HepG2 (cell line): ENCODE measurements around the gene ITGB6. TPM values are rescaled to one million over a fixed set of nuclear protein-coding genes. Genes with fewer than 3 reads are reported as not detected.
"Not testable (repeated sequence)": the region's sequence is repeated elsewhere in the genome, so short reads cannot be mapped to it uniquely, and the experiment has no call there.

ENCODE experiments used
- ATAC-seq: fragments of 200-7000 bp; cut with Tn5 transposase; 3 replicates; pipeline ENCODE4 v1.9.1; 2020; ENCODE audit warnings: mild to moderate bottlenecking, moderate library complexity
- BruUV-seq: library from RNA; stranded (reverse); fragments of 400-500 nt; replicated peaks from 2 replicates; lab custom pipeline; 2021; lab: Mats Ljungman, UMichigan
- CTCF ChIA-PET: fragments of 300-600 bp; formaldehyde crosslinking; extraction: SDS; loops from one replicate; lab custom pipeline; 2021; ENCODE audit warnings: low total read pairs, inconsistent platforms, low intra/inter-chr PET ratio; lab: Yijun Ruan, JAX
- POLR2A ChIA-PET: fragments of 350-600 bp; sonication (Branson Sonifier 250); formaldehyde crosslinking; loops from one replicate; lab custom pipeline; 2020; ENCODE audit warnings: antibody characterized with exemption, inconsistent platforms; lab: Yijun Ruan, JAX
- DNase-seq: peaks from one replicate; pipeline ENCODE4 v3.0.0-alpha.2; 2015; ENCODE audit warnings: low spot score
- FAIRE-seq: peaks from 3 replicates; lab custom pipeline; 2011; peaks lifted over from hg19 to GRCh38; lab: Jason Lieb, UNC
- H2AFZ ChIP-seq: one replicate; pipeline ENCODE4 v1.6.1; 2011; ENCODE audit warnings: low read length, inconsistent platforms
- H3K27ac ChIP-seq: fragments of 300-600 bp; 3 replicates; pipeline ENCODE4 v1.8.0; 2011; ENCODE audit warnings: mixed run types, mild to moderate bottlenecking, mixed read lengths, low read length, inconsistent platforms; ENCODE audit not compliant: insufficient read depth; ENCODE audit errors: extremely low read length
- H3K27me3 ChIP-seq, 2 experiments: fragments of 200-600 bp in 1 of 2; 2 replicates in 1 of 2; 3 replicates in 1 of 2; pipeline versions ENCODE4 v1.6.0 to v1.8.0; 2011; ENCODE audit warnings: low read length in 2 of 2, mild to moderate bottlenecking in 2 of 2, moderate library complexity in 2 of 2, inconsistent platforms in 1 of 2; ENCODE audit not compliant: insufficient read depth in 2 of 2, control insufficient read depth in 1 of 2
- H3K36me3 ChIP-seq, 2 experiments: fragments of 200-600 bp in 1 of 2; replicated peaks in 1 of 2; 2 replicates in 1 of 2; 3 replicates in 1 of 2; pipeline versions ENCODE4 v1.5.1 to v1.8.0; 2011; ENCODE audit warnings: low read length in 2 of 2, inconsistent platforms in 1 of 2; ENCODE audit not compliant: insufficient read depth in 2 of 2, control insufficient read depth in 1 of 2
- H3K4me1 ChIP-seq: 2 replicates; pipeline ENCODE4 v1.5.1; 2012; ENCODE audit warnings: low read length, inconsistent platforms; ENCODE audit not compliant: insufficient read depth
- H3K4me2 ChIP-seq: 2 replicates; pipeline ENCODE4 v1.6.0; 2011; ENCODE audit warnings: low read depth, low read length, inconsistent platforms
- H3K4me3 ChIP-seq, 3 experiments: fragments of 200-600 bp in 1 of 3; sonication (generic), shearing (Covaris generic) in 1 of 3; replicated peaks in 1 of 3; 2 replicates each; pipeline ENCODE4 v1.5.1; 2011 to 2016; ENCODE audit warnings: low read length in 3 of 3, inconsistent platforms in 2 of 3, low read depth in 2 of 3, mild to moderate bottlenecking in 2 of 3, control low read depth in 1 of 3, mixed read lengths in 1 of 3; ENCODE audit not compliant: insufficient read depth in 1 of 3
- H3K79me2 ChIP-seq: one replicate; pipeline ENCODE4 v1.6.1; 2011; ENCODE audit warnings: low read length, inconsistent platforms; ENCODE audit not compliant: insufficient read depth
- H3K9ac ChIP-seq: 2 replicates; pipeline ENCODE4 v1.6.0; 2011; ENCODE audit warnings: mild to moderate bottlenecking, low read depth, low read length, inconsistent platforms; ENCODE audit not compliant: insufficient read depth
- H3K9me3 ChIP-seq: 2 replicates; pipeline ENCODE4 v1.5.1; 2012; ENCODE audit warnings: mild to moderate bottlenecking, low read length
- H4K20me1 ChIP-seq: 2 replicates; pipeline ENCODE4 v1.6.0; 2011; ENCODE audit warnings: inconsistent platforms, mild to moderate bottlenecking, low read length, moderate library complexity; ENCODE audit not compliant: insufficient read depth
- CTCF ChIP-seq: sonication (generic); formaldehyde crosslinking; IDR thresholded peaks from 2 replicates; pipeline ENCODE4 v1.5.0; 2020; ENCODE audit warnings: mild to moderate bottlenecking, missing genetic modification reagents, moderate library complexity
- NCOR1 ChIP-seq: fragments of 200-600 bp; sonication (generic); IDR thresholded peaks from 2 replicates; pipeline ENCODE4 v1.7.0; 2017; ENCODE audit warnings: antibody characterized with exemption, low read length, borderline replicate concordance
- STAG1 ChIP-seq: sonication (generic); formaldehyde crosslinking; IDR thresholded peaks from 2 replicates; pipeline ENCODE4 v1.4.0; 2020; ENCODE audit warnings: missing genetic modification reagents
- ZNF749 ChIP-seq: sonication (generic); formaldehyde crosslinking; IDR thresholded peaks from 2 replicates; pipeline ENCODE4 v1.8.0; 2022; ENCODE audit warnings: mild to moderate bottlenecking, missing genetic modification reagents, moderate library complexity, borderline replicate concordance
- WGBS: methylation state at CpG from one replicate; pipeline ENCODE4 v1.1.6; 2017; ENCODE audit warnings: low lambda C conversion rate; 5-methylcytosine and 5-hydroxymethylcytosine counted together
- in situ Hi-C: cut with HindIII; loops from 2 replicates; pipeline ENCODE4 v1.10.0; 2017; ENCODE audit warnings: low pct_unique_long_range_greater_than_20kb; ENCODE audit not compliant: extremely low pct_ligation_motif_present
- intact Hi-C: fragments of 100-400 bp; cut with micrococcal nuclease; formaldehyde crosslinking; loops from one replicate; pipeline ENCODE4 v1.10.0; 2022; ENCODE audit not compliant: unreplicated experiment
- polyA plus RNA-seq, 8 experiments: library from polyadenylated mRNA; depleted of rRNA in 3 of 8; stranded (reverse) in 7 of 8; unstranded in 1 of 8; fragments of >200 nt; fragmentation: Illumina TruSeq in 4 of 8; extraction: Trizol in 4 of 8; gene quantifications; 2 replicates each; pipeline versions ENCODE4 v1.2.1 to v1.2.3, GENCODE V29; 2011 to 2016; ENCODE audit warnings: low read depth in 4 of 8, missing spikeins in 1 of 8, mixed read lengths in 1 of 8; ENCODE audit not compliant: insufficient read depth in 1 of 8
- total RNA-seq, 5 experiments: library from RNA; depleted of rRNA; stranded (reverse); fragments of >200 nt; fragmentation: Illumina TruSeq; extraction: Trizol; gene quantifications; 2 replicates each; pipeline ENCODE4 v1.2.3, GENCODE V29; 2016; ENCODE audit warnings: low read depth in 1 of 5

The ITGB6 gene
- total and polyA plus RNA-seq, 2 of the 13 experiments (the other 11 are each of a cell fraction or from before 2014, with no cell fraction given): not detected

- no TSS peak for BruUV-seq
- Histone ChIP-seq H3K27me3 (peaks cover 0 to 11% of the 10 kb centered on the region in 2 experiments; a peak in 1 of 5 replicates), H3K4me3 (no peak overlapping the region), H3K9ac (no peak overlapping the region), H3K4me1 (no peaks in the 10 kb centered on the region), H3K27ac (no peak overlapping the region), H4K20me1 (no peaks in the 10 kb centered on the region), H3K79me2 (no peaks in the 10 kb centered on the region), H3K9me3 (no peaks in the 10 kb centered on the region), H2AFZ (no peak overlapping the region), H3K36me3 (no peaks in the 10 kb centered on the region), H3K4me2 (no peak overlapping the region)
- intact Hi-C loops (no loop called here), in situ Hi-C loops (no loop called here)
- FAIRE-seq: no peak
- no peak for DNase-seq
- WGBS: 0% methylated on average over 2 of the region's 2 CpGs
- no peak for TF ChIP-seq ZNF749 (CRISPR knock-in tag)
- POLR2A ChIA-PET: no interaction called here
- CTCF ChIA-PET: no interaction called here
- ATAC-seq: no peak
Observed at GRCh38 chr2:160156665-160157064, 43.4 kb downstream of the ITGB6 start.

- Histone ChIP-seq H3K9ac (no peak overlapping the region), H2AFZ (no peak overlapping the region), H3K9me3 (no peaks in the 10 kb centered on the region), H3K4me1 (no peaks in the 10 kb centered on the region), H3K27ac (no peak overlapping the region), H3K36me3 (no peaks in the 10 kb centered on the region), H4K20me1 (no peaks in the 10 kb centered on the region), H3K4me2 (no peak overlapping the region), H3K79me2 (no peaks in the 10 kb centered on the region), H3K27me3 (peaks cover 0 to 11% of the 10 kb centered on the region in 2 experiments; a peak in 1 of 5 replicates), H3K4me3 (no peak overlapping the region)
- no peak for DNase-seq
- WGBS: 14% methylated on average over 4 of the region's 4 CpGs
- in situ Hi-C loops (no loop called here), intact Hi-C loops (no loop called here)
- no TSS peak for BruUV-seq
- TF ChIP-seq NCOR1 (no peak), STAG1 (CRISPR knock-in tag) (peak; percentile 18; the same call in 1 of the 2 replicates), CTCF (0 out of 2 replicates have a peak, but pooled peaks have one; percentile 11)
- FAIRE-seq: no peak
- ChIA-PET POLR2A (no interaction called here), CTCF (no interaction called here)
- no peak; the same call in 2 of the 3 replicates for ATAC-seq
Observed at GRCh38 chr2:160156100-160156499, 44.0 kb downstream of the ITGB6 start.

- H3K27me3 ChIP-seq, H3K27ac ChIP-seq, FAIRE-seq, H3K4me1 ChIP-seq, DNase-seq, CTCF ChIA-PET, H3K79me2 ChIP-seq, intact Hi-C loops, BruUV-seq, in situ Hi-C loops, H3K36me3 ChIP-seq, H4K20me1 ChIP-seq, H3K9me3 ChIP-seq, H3K9ac ChIP-seq, H2AFZ ChIP-seq: not testable (repeated sequence)
- peak; percentile 67 for ATAC-seq
- peak overlapping the region in 2 of 3 experiments; percentile 28 to 44; a peak in 4 of 6 replicates for H3K4me3 ChIP-seq
- POLR2A ChIA-PET: interaction anchor here (0.6 kb wide), 1 partner anchor 1365 kb away, joined by 3 read pairs; no protein-coding TSS in a partner anchor
- H3K4me2 ChIP-seq: peak overlapping the region; percentile 69
- WGBS: 40% methylated on average over 6 of the region's 8 CpGs
Observed at GRCh38 chr2:160148419-160148818, 51.7 kb downstream of the ITGB6 start.
